HCT116 (cell line): Measurements from ENCODE around the gene RAD52. TPM values are rescaled to one million over a fixed set of nuclear protein-coding genes. Genes with fewer than 3 reads are reported as not detected.

ENCODE experiments used
- ATAC-seq: fragments of 200-7000 bp; cut with Tn5 transposase; 2 replicates; pipeline ENCODE4 v1.9.1; 2020; ENCODE audit warnings: mild to moderate bottlenecking, moderate library complexity
- BruUV-seq: library from RNA; stranded (reverse); fragments of 400-500 nt; replicated peaks from 2 replicates; lab custom pipeline; 2021; lab: Mats Ljungman, UMichigan
- CTCF ChIA-PET: fragments of 300-600 bp; sonication (Branson Sonifier 250); formaldehyde crosslinking; loops from one replicate; lab custom pipeline; 2021; ENCODE audit warnings: antibody characterized with exemption; lab: Charles Lee
- POLR2A ChIA-PET: fragments of 300-600, 350-600 bp; sonication (Branson Sonifier 250); formaldehyde crosslinking; loops from one replicate; lab custom pipeline; 2021; ENCODE audit warnings: antibody characterized with exemption; lab: Charles Lee
- RAD21 ChIA-PET, 2 experiments: fragments of 300-600 bp; sonication (Branson Sonifier 250); formaldehyde crosslinking; loops; one replicate each; lab custom pipeline; 2023; ENCODE audit warnings: low total read pairs in 2 of 2; ENCODE audit not compliant: uncharacterized antibody in 2 of 2, unreplicated experiment in 2 of 2, low non-redundant PET in 1 of 2; lab: Charles Lee
- DNase-seq: peaks from one replicate; pipeline ENCODE4 v3.0.0-alpha.2; 2010; ENCODE audit warnings: low read depth, low spot score
- H2AFZ ChIP-seq: fragments of 200-600 bp; shearing (Covaris generic), sonication (generic); 2 replicates; pipeline ENCODE4 v1.6.1; 2017; ENCODE audit warnings: low read depth, mixed run types, mixed read lengths, antibody characterized with exemption, low read length; ENCODE audit not compliant: poor library complexity, severe bottlenecking
- H3K27ac ChIP-seq: 2 replicates; pipeline ENCODE4 v1.5.1; 2012; ENCODE audit warnings: low read depth, low read length
- H3K27me3 ChIP-seq: fragments of 200-600 bp; sonication (generic); 2 replicates; pipeline ENCODE4 v1.6.1; 2016; ENCODE audit warnings: mixed run types, low read length, mixed read lengths; ENCODE audit not compliant: insufficient read depth
- H3K36me3 ChIP-seq, 2 experiments: fragments of 200-500 bp in 1 of 2; fragments of 200-600 bp in 1 of 2; sonication (Bioruptor generic) in 1 of 2; sonication (generic) in 1 of 2; 2 replicates each; pipeline versions ENCODE4 v1.5.1 to v1.6.1; 2014 to 2016; ENCODE audit warnings: low read length in 2 of 2, inconsistent platforms in 1 of 2, mixed read lengths in 1 of 2, mixed run types in 1 of 2; ENCODE audit not compliant: insufficient read depth in 2 of 2, control insufficient read depth in 1 of 2
- H3K4me1 ChIP-seq, 2 experiments: fragments of 200-600 bp in 1 of 2; sonication (generic) in 1 of 2; 2 replicates each; pipeline versions ENCODE4 v1.5.1 to v1.6.1; 2012 to 2017; ENCODE audit warnings: low read length in 2 of 2, inconsistent platforms in 1 of 2, mild to moderate bottlenecking in 1 of 2, mixed read lengths in 1 of 2, mixed run types in 1 of 2, moderate library complexity in 1 of 2; ENCODE audit not compliant: insufficient read depth in 2 of 2, control insufficient read depth in 1 of 2
- H3K4me2 ChIP-seq: fragments of 200-600 bp; sonication (generic); 2 replicates; pipeline ENCODE4 v1.6.1; 2017; ENCODE audit warnings: mixed run types, low read length, mixed read lengths
- H3K4me3 ChIP-seq, 2 experiments: fragments of 200-600 bp in 1 of 2; sonication (generic) in 1 of 2; replicated peaks in 1 of 2; 2 replicates each; pipeline ENCODE4 v1.5.1; 2011 to 2016; ENCODE audit warnings: low read length in 2 of 2, control low read depth in 1 of 2, low read depth in 1 of 2, mild to moderate bottlenecking in 1 of 2, mixed read lengths in 1 of 2, mixed run types in 1 of 2
- H3K79me2 ChIP-seq: fragments of 200-600 bp; sonication (generic); 2 replicates; pipeline ENCODE4 v1.6.1; 2017; ENCODE audit warnings: mild to moderate bottlenecking, mixed run types, low read length, moderate library complexity, mixed read lengths; ENCODE audit not compliant: insufficient read depth
- H3K9ac ChIP-seq: fragments of 200-600 bp; sonication (generic); 2 replicates; pipeline ENCODE4 v1.6.1; 2016; ENCODE audit warnings: low read length, mixed read lengths
- H3K9me2 ChIP-seq: fragments of 200-600 bp; sonication (generic), shearing (Covaris generic); 2 replicates; pipeline ENCODE4 v1.6.1; 2017; ENCODE audit warnings: mixed run types, mild to moderate bottlenecking, moderate library complexity; ENCODE audit not compliant: insufficient read depth
- H3K9me3 ChIP-seq, 2 experiments: fragments of 200-500 bp in 1 of 2; fragments of 200-600 bp in 1 of 2; sonication (Bioruptor generic) in 1 of 2; sonication (generic) in 1 of 2; 2 replicates each; pipeline ENCODE4 v1.6.1; 2014 to 2017; ENCODE audit warnings: low read length in 2 of 2, mixed read lengths in 2 of 2, inconsistent platforms in 1 of 2, low read depth in 1 of 2, mild to moderate bottlenecking in 1 of 2, mixed run types in 1 of 2, moderate library complexity in 1 of 2; ENCODE audit not compliant: control insufficient read depth in 1 of 2, insufficient read depth in 1 of 2
- H4K20me1 ChIP-seq: fragments of 200-600 bp; sonication (generic), shearing (Covaris generic); 2 replicates; pipeline ENCODE4 v1.6.1; 2017; ENCODE audit warnings: mixed run types, mild to moderate bottlenecking, moderate library complexity; ENCODE audit not compliant: insufficient read depth
- CBX3 ChIP-seq: IDR thresholded peaks from 2 replicates; pipeline ENCODE4 v1.6.1; 2012; ENCODE audit warnings: low read depth
- CEBPB ChIP-seq: IDR thresholded peaks from 2 replicates; pipeline ENCODE4 v1.6.1; 2012; ENCODE audit warnings: low read depth
- EZH2 ChIP-seq: fragments of 200-600 bp; sonication (generic); IDR thresholded peaks from 2 replicates; pipeline ENCODE4 v1.6.1; 2017; ENCODE audit warnings: antibody characterized with exemption, mixed run types
- FOSL1 ChIP-seq: IDR thresholded peaks from 2 replicates; pipeline ENCODE4 v1.6.1; 2012; ENCODE audit warnings: low read depth
- POLR2A ChIP-seq: IDR thresholded peaks from 2 replicates; pipeline ENCODE4 v1.7.0; 2011; ENCODE audit warnings: borderline replicate concordance; ENCODE audit not compliant: insufficient read depth, insufficient read length; ENCODE audit errors: extremely low read depth
- POLR2AphosphoS5 ChIP-seq: IDR thresholded peaks from 2 replicates; pipeline ENCODE4 v1.6.1; 2011; ENCODE audit warnings: mild to moderate bottlenecking, low read depth, low read length, moderate library complexity
- RAD21 ChIP-seq: IDR thresholded peaks from 2 replicates; pipeline ENCODE4 v1.6.1; 2012; ENCODE audit warnings: low read depth, mild to moderate bottlenecking
- SIN3A ChIP-seq: IDR thresholded peaks from 2 replicates; pipeline ENCODE4 v1.6.1; 2012; ENCODE audit warnings: low read depth
- TCF7L2 ChIP-seq: IDR thresholded peaks from 2 replicates; pipeline ENCODE4 v1.7.0; 2011; ENCODE audit warnings: borderline replicate concordance, inconsistent platforms; ENCODE audit not compliant: insufficient read depth, insufficient read length; ENCODE audit errors: extremely low read depth
- YY1 ChIP-seq: IDR thresholded peaks from 2 replicates; pipeline ENCODE4 v1.6.1; 2011; ENCODE audit warnings: low read length, low read depth, moderate library complexity, mild to moderate bottlenecking; ENCODE audit not compliant: insufficient replicate concordance; ENCODE audit errors: extremely low read depth
- ZFX ChIP-seq: fragments of 450-650 bp; IDR thresholded peaks from 2 replicates; pipeline ENCODE4 v1.6.1; 2017
- ZNF274 ChIP-seq: fragments of 200-500 bp; sonication (Bioruptor generic); IDR thresholded peaks from 2 replicates; pipeline ENCODE4 v1.6.1; 2014; ENCODE audit warnings: mild to moderate bottlenecking, low read depth, low read length, inconsistent platforms
- intact Hi-C: fragments of 100-400 bp; cut with micrococcal nuclease; formaldehyde crosslinking; loops from 2 replicates; pipeline ENCODE4 v1.10.0; 2022
- total RNA-seq: library from RNA; stranded (reverse); gene quantifications from one replicate; pipeline ENCODE4 v1.2.1, GENCODE V29; 2021; ENCODE audit not compliant: unreplicated experiment
- TF ChIP-seq, protein P1 (sequence below), 3 experiments: fragments of 200-600 bp in 1 of 3; sonication (generic) in 1 of 3; IDR thresholded peaks in 2 of 3; conservative IDR thresholded peaks in 1 of 3; 2 replicates each; pipeline ENCODE4 v1.5.1; 2012 to 2017; ENCODE audit warnings: low read depth in 2 of 3, low read length in 2 of 3, antibody characterized with exemption in 1 of 3, borderline replicate concordance in 1 of 3, control low read depth in 1 of 3, mild to moderate bottlenecking in 1 of 3, mixed read lengths in 1 of 3, mixed run types in 1 of 3, moderate library complexity in 1 of 3; ENCODE audit not compliant: insufficient read depth in 1 of 3
- TF ChIP-seq, protein P2 (sequence below): IDR thresholded peaks from 2 replicates; pipeline ENCODE4 v1.6.1; 2012; ENCODE audit warnings: low read depth
- TF ChIP-seq, protein P3 (sequence below): IDR thresholded peaks from 2 replicates; pipeline ENCODE4 v1.6.1; 2011; ENCODE audit warnings: mild to moderate bottlenecking, low read length, moderate library complexity; ENCODE audit not compliant: insufficient replicate concordance; ENCODE audit errors: extremely low read depth

RAD52 gene
- total RNA-seq, 1 experiment from 2014 or later, result 24.4 TPM

DNA sequence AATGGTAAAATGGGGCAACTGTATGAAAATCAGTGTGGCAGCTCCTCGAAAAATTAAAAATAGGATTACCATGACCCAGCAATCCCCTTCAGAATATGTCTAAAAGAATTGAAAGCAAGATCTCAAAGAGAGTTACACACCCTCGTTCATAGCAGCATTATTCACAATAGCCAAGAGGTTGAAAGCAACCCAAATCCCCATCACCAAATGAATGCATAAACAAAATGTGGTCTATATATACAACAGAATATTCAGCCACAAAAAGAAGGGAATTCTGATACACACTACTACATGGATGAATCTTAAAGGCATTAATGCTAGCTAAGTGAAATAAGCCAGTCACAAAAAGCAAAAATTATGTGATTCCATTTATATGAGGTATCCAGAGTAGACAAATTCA, 27.2 kb downstream of the RAD52 start (continued):
- TF ChIP-seq, protein P1, sequence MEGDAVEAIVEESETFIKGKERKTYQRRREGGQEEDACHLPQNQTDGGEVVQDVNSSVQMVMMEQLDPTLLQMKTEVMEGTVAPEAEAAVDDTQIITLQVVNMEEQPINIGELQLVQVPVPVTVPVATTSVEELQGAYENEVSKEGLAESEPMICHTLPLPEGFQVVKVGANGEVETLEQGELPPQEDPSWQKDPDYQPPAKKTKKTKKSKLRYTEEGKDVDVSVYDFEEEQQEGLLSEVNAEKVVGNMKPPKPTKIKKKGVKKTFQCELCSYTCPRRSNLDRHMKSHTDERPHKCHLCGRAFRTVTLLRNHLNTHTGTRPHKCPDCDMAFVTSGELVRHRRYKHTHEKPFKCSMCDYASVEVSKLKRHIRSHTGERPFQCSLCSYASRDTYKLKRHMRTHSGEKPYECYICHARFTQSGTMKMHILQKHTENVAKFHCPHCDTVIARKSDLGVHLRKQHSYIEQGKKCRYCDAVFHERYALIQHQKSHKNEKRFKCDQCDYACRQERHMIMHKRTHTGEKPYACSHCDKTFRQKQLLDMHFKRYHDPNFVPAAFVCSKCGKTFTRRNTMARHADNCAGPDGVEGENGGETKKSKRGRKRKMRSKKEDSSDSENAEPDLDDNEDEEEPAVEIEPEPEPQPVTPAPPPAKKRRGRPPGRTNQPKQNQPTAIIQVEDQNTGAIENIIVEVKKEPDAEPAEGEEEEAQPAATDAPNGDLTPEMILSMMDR (IDR thresholded peaks at IDR 0.05 in 2 of 3, conservative IDR thresholded peaks at IDR 0.05 in 1 of 3; ENCODE audit: borderline replicate concordance in 1 of 3, insufficient read depth in 1 of 3, low read depth in 2 of 3, low read length in 2 of 3), result no peak

DNA sequence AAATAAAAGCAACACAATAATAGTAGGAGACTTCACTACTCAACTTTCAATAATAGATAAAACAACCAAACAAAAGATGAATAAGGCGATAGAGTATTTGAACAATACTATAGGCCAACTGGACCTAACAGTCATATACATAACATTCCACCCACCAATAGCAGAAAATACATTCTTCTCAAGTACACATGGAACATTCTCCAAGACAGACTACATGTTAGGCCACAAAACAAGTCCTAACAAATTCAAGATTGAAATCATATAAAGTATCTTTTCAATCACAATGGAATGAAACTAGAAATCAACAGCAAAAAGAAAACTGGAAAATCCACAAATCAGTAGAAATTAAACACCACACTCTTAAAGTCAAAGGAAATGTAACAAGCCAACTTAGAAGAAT, 28.8 kb downstream of the RAD52 start:
- ATAC-seq, result no peak
- CTCF ChIA-PET, result no interaction called here
- H3K36me3 ChIP-seq, result peaks cover 22 to 30% of the 10 kb centered on the region in 2 experiments
- TF ChIP-seq ZFX, result no peak
- TF ChIP-seq YY1, result no peak
- TF ChIP-seq EZH2, result no peak
- no peak for TF ChIP-seq POLR2A
- no peak for TF ChIP-seq TCF7L2
- TF ChIP-seq, protein P2, sequence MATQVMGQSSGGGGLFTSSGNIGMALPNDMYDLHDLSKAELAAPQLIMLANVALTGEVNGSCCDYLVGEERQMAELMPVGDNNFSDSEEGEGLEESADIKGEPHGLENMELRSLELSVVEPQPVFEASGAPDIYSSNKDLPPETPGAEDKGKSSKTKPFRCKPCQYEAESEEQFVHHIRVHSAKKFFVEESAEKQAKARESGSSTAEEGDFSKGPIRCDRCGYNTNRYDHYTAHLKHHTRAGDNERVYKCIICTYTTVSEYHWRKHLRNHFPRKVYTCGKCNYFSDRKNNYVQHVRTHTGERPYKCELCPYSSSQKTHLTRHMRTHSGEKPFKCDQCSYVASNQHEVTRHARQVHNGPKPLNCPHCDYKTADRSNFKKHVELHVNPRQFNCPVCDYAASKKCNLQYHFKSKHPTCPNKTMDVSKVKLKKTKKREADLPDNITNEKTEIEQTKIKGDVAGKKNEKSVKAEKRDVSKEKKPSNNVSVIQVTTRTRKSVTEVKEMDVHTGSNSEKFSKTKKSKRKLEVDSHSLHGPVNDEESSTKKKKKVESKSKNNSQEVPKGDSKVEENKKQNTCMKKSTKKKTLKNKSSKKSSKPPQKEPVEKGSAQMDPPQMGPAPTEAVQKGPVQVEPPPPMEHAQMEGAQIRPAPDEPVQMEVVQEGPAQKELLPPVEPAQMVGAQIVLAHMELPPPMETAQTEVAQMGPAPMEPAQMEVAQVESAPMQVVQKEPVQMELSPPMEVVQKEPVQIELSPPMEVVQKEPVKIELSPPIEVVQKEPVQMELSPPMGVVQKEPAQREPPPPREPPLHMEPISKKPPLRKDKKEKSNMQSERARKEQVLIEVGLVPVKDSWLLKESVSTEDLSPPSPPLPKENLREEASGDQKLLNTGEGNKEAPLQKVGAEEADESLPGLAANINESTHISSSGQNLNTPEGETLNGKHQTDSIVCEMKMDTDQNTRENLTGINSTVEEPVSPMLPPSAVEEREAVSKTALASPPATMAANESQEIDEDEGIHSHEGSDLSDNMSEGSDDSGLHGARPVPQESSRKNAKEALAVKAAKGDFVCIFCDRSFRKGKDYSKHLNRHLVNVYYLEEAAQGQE, result no peak
- no peak for TF ChIP-seq CBX3
- TF ChIP-seq, protein P1 (IDR thresholded peaks at IDR 0.05 in 2 of 3, conservative IDR thresholded peaks at IDR 0.05 in 1 of 3; ENCODE audit: borderline replicate concordance in 1 of 3, insufficient read depth in 1 of 3, low read depth in 2 of 3, low read length in 2 of 3), result no peak
- TF ChIP-seq FOSL1, result no peak
- no peak for TF ChIP-seq POLR2AphosphoS5
- no peak for TF ChIP-seq SIN3A
- TF ChIP-seq, protein P3, sequence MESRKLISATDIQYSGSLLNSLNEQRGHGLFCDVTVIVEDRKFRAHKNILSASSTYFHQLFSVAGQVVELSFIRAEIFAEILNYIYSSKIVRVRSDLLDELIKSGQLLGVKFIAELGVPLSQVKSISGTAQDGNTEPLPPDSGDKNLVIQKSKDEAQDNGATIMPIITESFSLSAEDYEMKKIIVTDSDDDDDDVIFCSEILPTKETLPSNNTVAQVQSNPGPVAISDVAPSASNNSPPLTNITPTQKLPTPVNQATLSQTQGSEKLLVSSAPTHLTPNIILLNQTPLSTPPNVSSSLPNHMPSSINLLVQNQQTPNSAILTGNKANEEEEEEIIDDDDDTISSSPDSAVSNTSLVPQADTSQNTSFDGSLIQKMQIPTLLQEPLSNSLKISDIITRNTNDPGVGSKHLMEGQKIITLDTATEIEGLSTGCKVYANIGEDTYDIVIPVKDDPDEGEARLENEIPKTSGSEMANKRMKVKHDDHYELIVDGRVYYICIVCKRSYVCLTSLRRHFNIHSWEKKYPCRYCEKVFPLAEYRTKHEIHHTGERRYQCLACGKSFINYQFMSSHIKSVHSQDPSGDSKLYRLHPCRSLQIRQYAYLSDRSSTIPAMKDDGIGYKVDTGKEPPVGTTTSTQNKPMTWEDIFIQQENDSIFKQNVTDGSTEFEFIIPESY, result no peak
- TF ChIP-seq ZNF274, result no peak
- TF ChIP-seq RAD21, result no peak
- no peak for TF ChIP-seq CEBPB

More for the DNA sequence above, 28.8 kb downstream of the RAD52 start:
- no peak overlapping the region for H3K27ac ChIP-seq
- no peaks in the 10 kb centered on the region for H3K79me2 ChIP-seq
- H2AFZ ChIP-seq, result no peak overlapping the region
- no peaks in the 10 kb centered on the region for H3K9me3 ChIP-seq
- no TSS peak for BruUV-seq
- ChIA-PET RAD21 (no interaction called here), POLR2A (no interaction called here)
- intact Hi-C loops, result no loop called here
- no peak for DNase-seq
- no peaks in the 10 kb centered on the region for H3K9me2 ChIP-seq
- no peak overlapping the region for H3K4me3 ChIP-seq
- H4K20me1 ChIP-seq, result no peaks in the 10 kb centered on the region
- H3K27me3 ChIP-seq, result no peaks in the 10 kb centered on the region
- H3K4me2 ChIP-seq, result no peak overlapping the region
- no peaks in the 10 kb centered on the region for H3K4me1 ChIP-seq
- H3K9ac ChIP-seq, result no peak overlapping the region
